Upper lobe of left lung (tissue), 6 donors: ENCODE measurements around the gene DDX24. TPM values are rescaled to one million over a fixed set of nuclear protein-coding genes. Genes with fewer than 3 reads are reported as not detected.

Experiments used
- ATAC-seq, 2 donors: fragments of 200-7000 bp; cut with Tn5 transposase; one replicate each; pipeline ENCODE4 v1.9.1; 2022; ENCODE audit warnings: mild to moderate bottlenecking in 2 of 2, moderate library complexity in 2 of 2; ENCODE audit not compliant: low FRiP score in 2 of 2
- DNase-seq, 2 donors: peaks; one replicate each; pipeline ENCODE4 v3.0.0-alpha.2; 2019 to 2020
- H3K27ac ChIP-seq, 4 donors: fragments of 200-600 bp; sonication (generic); one replicate each; pipeline ENCODE4 v1.5.1; 2016 to 2019
- H3K27me3 ChIP-seq, 4 donors: fragments of 200-600 bp; sonication (generic); one replicate each; pipeline ENCODE4 v1.5.1; 2017 to 2019
- H3K36me3 ChIP-seq, 4 donors: fragments of 200-600 bp; sonication (generic); one replicate each; pipeline ENCODE4 v1.5.1; 2016 to 2019
- H3K4me1 ChIP-seq, 4 donors: fragments of 200-600 bp; sonication (generic); one replicate each; pipeline ENCODE4 v1.5.1; 2018 to 2019
- H3K4me3 ChIP-seq, 4 donors: fragments of 200-600 bp; sonication (generic); one replicate each; pipeline ENCODE4 v1.5.1; 2017 to 2019; ENCODE audit warnings: mild to moderate bottlenecking in 2 of 4, moderate library complexity in 1 of 4
- H3K9me3 ChIP-seq, 4 donors: fragments of 200-600 bp; sonication (generic); one replicate each; pipeline ENCODE4 v1.5.1; 2018 to 2019
- CTCF ChIP-seq, 6 experiments: fragments of 450-650 bp in 4 of 6; fragments of 200-600 bp in 2 of 6; sonication (generic) in 2 of 6; IDR thresholded peaks; one replicate each; pipeline ENCODE4 v1.5.1; 2016 to 2019; ENCODE audit warnings: antibody characterized with exemption in 6 of 6
- EP300 ChIP-seq, 4 donors: sonication (generic); formaldehyde crosslinking; IDR thresholded peaks; one replicate each; pipeline ENCODE4 v1.5.1; 2017; ENCODE audit warnings: antibody characterized with exemption in 4 of 4, control low read depth in 2 of 4
- POLR2A ChIP-seq, 4 donors: fragments of 450-650 bp; IDR thresholded peaks; one replicate each; pipeline ENCODE4 v1.5.1; 2016 to 2017; ENCODE audit warnings: antibody characterized with exemption in 4 of 4, mild to moderate bottlenecking in 2 of 4
- POLR2AphosphoS5 ChIP-seq, 2 donors: sonication (generic); formaldehyde crosslinking; IDR thresholded peaks; one replicate each; pipeline ENCODE4 v1.5.1; 2017; ENCODE audit warnings: antibody characterized with exemption in 2 of 2
- WGBS, 2 donors: methylation state at CpG; one replicate each; pipeline ENCODE4 v1.1.5; 2017 to 2018; 5-methylcytosine and 5-hydroxymethylcytosine counted together
- total RNA-seq, 6 donors: library from RNA; depleted of rRNA in 4 of 6; stranded (reverse); fragments of >200 nt in 4 of 6; gene quantifications; one replicate each; pipeline versions ENCODE4 v1.1.0 to v1.2.1, GENCODE V29; 2016 to 2021
- donor health status: DM: no; HTN: no; CAD: no; lungs with moderate emphysema.
- donor health status: DM: no; HTN: yes; CAD: no; lungs with severe emphysema.

DDX24 gene
- total RNA-seq, 6 donors from 2014 or later: 124 to 189 (median 154) TPM

- ATAC-seq: no peak
- no peak overlapping the region for H3K4me3 ChIP-seq
Measured at GRCh38 chr14:94028450-94028826, 52.6 kb downstream of the DDX24 start.

GRCh38 chr14:94027566-94028449 lies 53.2 kb downstream of the DDX24 start:
- Histone ChIP-seq H3K27me3 (no peaks in the 10 kb centered on the region), H3K4me3 (no peak overlapping the region), H3K36me3 (no peaks in the 10 kb centered on the region), H3K4me1 (peaks cover 7 to 27% (median 17%) of the 10 kb centered on the region in 4 donors), H3K27ac (no peak overlapping the region), H3K9me3 (no peaks in the 10 kb centered on the region)
- TF ChIP-seq CTCF (IDR thresholded peaks at IDR 0.05) (no peak), POLR2A (IDR thresholded peaks at IDR 0.05) (no peak), POLR2AphosphoS5 (IDR thresholded peaks at IDR 0.05) (no peak), EP300 (IDR thresholded peaks at IDR 0.05) (no peak)
- DNase-seq: peak; percentile 53 to 55
- no peak for ATAC-seq
- WGBS, 2 donors: 81 to 95% methylated on average over 6 to 14 of the region's 14 CpGs

More at GRCh38 chr14:94028450-94028826, 52.6 kb downstream of the DDX24 start:
- WGBS, 2 donors: 78 to 86% methylated on average over 4 of the region's 4 CpGs
- DNase-seq: no peak
- Histone ChIP-seq H3K9me3 (no peaks in the 10 kb centered on the region), H3K4me1 (peaks cover 7 to 27% (median 17%) of the 10 kb centered on the region in 4 donors), H3K36me3 (no peaks in the 10 kb centered on the region), H3K27ac (no peak overlapping the region), H3K27me3 (no peaks in the 10 kb centered on the region)
- TF ChIP-seq POLR2AphosphoS5 (IDR thresholded peaks at IDR 0.05): no peak
- TF ChIP-seq CTCF (IDR thresholded peaks at IDR 0.05): no peak
- no peak for TF ChIP-seq POLR2A (IDR thresholded peaks at IDR 0.05)
- no peak for TF ChIP-seq EP300 (IDR thresholded peaks at IDR 0.05)

- Histone ChIP-seq H3K4me1 (peaks cover 7 to 27% (median 17%) of the 10 kb centered on the region in 4 donors), H3K36me3 (no peaks in the 10 kb centered on the region), H3K27me3 (no peaks in the 10 kb centered on the region), H3K27ac (peak overlapping the region in 2 of 4 donors; percentile 6 to 77), H3K4me3 (peak overlapping the region; percentile 69 to 95 (median 76)), H3K9me3 (no peaks in the 10 kb centered on the region)
- TF ChIP-seq CTCF (IDR thresholded peaks at IDR 0.05): no peak
- no peak for TF ChIP-seq POLR2AphosphoS5 (IDR thresholded peaks at IDR 0.05)
- TF ChIP-seq POLR2A (IDR thresholded peaks at IDR 0.05): no peak
- no peak for TF ChIP-seq EP300 (IDR thresholded peaks at IDR 0.05)
- 40 to 51% methylated on average over 8 to 16 of the region's 17 CpGs for WGBS, 2 donors
- ATAC-seq (no peak), DNase-seq (no peak)
Measured at GRCh38 chr14:94026889-94027469, 54.0 kb downstream of the DDX24 start.

- Histone ChIP-seq H3K4me3 (peak within 1 kb of the TSS; percentile 69 to 95 (median 76)), H3K36me3 (no peaks in the 10 kb centered on the region), H3K27me3 (no peaks in the 10 kb centered on the region), H3K4me1 (peaks cover 7 to 27% (median 17%) of the 10 kb centered on the region in 4 donors), H3K9me3 (no peaks in the 10 kb centered on the region), H3K27ac (peak within 1 kb of the TSS in 2 of 4 donors; percentile 6 to 77)
- 0 to 1% methylated on average over 12 to 56 of the region's 74 CpGs for WGBS, 2 donors
- no peak for TF ChIP-seq CTCF (IDR thresholded peaks at IDR 0.05)
- no peak for TF ChIP-seq EP300 (IDR thresholded peaks at IDR 0.05)
- peak in 1 of 4 donors; percentile 14 for TF ChIP-seq POLR2A (IDR thresholded peaks at IDR 0.05)
- TF ChIP-seq POLR2AphosphoS5 (IDR thresholded peaks at IDR 0.05): no peak
- ATAC-seq (peak; percentile 96 to 98), DNase-seq (peak; percentile 96 to 97)
Measured at GRCh38 chr14:94026173-94026888, 54.7 kb downstream of the DDX24 start, which contains the start of gene OTUB2. Gene OTUB2, plus strand, starts transcription at chr14:94026340. Its CDS starts 198 bp downstream, at chr14:94026538.
